HG03097 (cell line): ENCODE measurements around the gene PPP2R2C.

ENCODE experiments used
- ATAC-seq: cut with Tn5 transposase; IDR thresholded peaks from one replicate; pipeline ENCODE4 v1.9.1; 2021; ENCODE audit not compliant: unreplicated experiment, low FRiP score

Gene PPP2R2C

DNA sequence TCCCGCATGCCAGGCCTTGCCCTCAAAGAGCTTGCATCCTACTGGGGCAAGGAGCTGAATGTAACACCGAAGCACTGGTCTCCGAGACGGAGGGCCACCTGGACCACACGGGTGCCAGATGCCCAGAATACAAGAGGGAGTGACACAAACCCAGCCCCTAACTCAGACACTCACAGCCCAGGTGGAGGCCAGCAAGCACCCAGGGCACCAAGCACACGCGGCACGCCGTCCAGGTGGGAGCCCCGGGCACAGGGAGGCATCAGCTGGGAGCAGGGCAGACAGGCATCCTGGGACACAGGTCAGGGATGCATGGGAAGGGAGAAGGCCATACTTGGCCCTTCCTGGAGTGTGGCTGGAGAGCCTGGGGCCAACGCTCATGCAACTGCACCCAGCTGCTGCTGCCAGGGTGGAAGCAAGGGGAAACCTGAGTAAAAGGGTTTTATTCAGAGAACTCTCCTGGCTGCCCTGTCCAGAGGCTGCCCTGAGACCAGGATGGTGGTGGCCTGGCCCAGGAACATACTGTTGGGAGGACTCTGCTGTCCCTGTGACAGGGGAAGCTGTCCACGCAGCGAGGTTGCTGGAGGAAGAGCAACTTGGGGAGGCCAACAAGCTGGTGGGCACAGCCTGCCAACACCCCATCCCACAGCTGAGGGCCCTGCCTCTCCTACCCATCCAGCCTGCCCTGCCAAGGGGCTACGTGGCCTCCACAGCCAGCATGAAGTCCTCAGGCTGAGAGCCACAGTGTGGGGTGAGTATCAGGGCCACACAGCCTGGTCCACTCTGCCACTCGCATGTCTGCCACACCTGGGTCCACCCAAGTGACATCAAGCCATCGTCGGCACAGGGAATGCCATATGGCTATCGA is 22.2 kb upstream of the PPP2R2C start:
- ATAC-seq = no peak

GRCh38 chr4:6493658-6494304 is 21.4 kb upstream of the PPP2R2C start:
- no peak for ATAC-seq

- ATAC-seq = no peak
Observed at GRCh38 chr4:6492861-6493657, 20.6 kb upstream of the PPP2R2C start.

DNA sequence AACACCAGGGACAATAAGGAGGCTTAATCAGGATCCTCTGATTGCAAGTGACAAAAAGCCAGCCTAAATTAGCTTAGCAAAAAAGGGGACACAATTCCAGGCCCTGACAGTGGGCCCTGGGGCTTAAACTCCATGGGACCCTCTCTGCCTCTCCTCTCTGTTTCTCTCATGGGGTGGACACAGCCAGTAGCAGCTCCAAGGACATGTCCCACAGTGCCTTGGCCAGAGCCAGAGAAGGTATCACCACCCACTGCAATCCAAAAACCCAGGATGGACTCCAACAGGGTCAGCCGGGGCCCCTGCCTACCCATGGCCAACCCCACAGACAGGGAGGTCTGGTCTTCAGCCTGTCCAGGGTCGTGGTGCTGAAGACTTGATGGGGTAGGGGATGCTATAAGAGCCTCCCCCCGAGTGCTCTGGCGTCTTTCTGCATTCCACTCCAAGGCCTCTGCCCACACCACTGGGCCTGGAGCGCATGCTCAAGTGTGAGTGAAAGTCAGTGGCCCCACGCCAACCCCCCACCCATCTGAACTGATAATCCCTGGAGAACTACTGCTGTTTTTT is 19.7 kb upstream of the PPP2R2C start:
- ATAC-seq = no peak

DNA sequence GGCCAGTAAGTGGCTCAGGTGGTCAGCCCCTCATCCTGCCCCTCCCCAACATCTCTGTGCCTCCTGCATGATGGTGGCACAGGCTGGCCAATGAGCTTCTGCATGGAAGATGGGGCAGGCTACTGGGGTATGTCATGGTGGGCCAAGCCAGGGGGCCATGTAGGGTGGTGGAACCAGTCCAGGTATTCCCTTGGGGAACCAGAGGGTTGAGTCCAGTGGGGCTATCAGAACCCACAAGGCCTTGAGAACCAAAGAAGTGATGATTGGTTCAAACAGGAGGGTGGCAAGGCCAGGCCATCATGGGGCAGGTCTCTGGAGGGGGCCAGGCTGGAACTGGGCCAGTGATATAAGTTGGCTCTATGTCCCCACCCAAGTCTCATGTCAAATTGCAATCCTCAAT is 18.8 kb upstream of the PPP2R2C start:
- ATAC-seq = no peak

DNA sequence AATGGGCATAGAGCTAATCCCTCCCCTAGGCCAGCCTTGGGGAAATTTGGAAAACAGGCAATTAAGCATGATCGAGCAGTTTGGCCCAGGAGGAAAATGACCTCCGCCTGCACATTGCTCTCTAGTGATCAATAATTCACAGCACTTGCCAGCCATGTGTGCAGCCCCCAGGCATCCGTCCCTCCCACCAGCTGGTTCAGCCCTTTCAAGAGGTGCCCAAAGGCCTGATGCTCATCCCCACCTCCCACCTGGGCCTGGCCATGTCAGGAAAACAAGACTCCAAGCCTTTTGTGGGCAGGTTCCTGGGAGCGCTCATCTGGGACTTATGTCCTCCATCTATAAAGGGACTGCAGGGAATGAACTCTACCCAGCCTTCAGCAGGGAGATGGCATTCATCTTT is 17.5 kb upstream of the PPP2R2C start:
- no peak for ATAC-seq

DNA sequence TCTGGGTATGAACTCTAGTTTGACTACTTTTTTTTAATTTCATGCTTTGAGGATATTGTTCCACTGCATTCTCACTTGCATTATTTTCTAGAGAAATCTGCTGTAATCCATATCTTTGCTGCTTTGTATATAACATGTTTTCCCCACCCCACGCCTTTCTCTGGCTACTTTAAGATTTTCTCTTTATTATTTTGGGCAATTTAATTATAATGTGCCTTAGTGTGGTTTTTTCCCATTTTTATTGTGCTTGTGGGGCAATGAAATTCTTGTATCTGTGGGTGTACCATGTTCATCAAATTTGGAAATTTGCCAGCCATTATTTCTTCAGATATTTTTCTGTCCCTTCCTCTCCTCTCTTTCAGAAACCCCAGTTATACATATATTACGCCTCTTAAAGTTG is 15.1 kb upstream of the PPP2R2C start:
- ATAC-seq = no peak

- no peak for ATAC-seq
Observed at GRCh38 chr4:6480534-6481088, 8.2 kb upstream of the PPP2R2C start.

- no peak for ATAC-seq
Observed at GRCh38 chr4:6478546-6479220, 6.3 kb upstream of the PPP2R2C start.

DNA sequence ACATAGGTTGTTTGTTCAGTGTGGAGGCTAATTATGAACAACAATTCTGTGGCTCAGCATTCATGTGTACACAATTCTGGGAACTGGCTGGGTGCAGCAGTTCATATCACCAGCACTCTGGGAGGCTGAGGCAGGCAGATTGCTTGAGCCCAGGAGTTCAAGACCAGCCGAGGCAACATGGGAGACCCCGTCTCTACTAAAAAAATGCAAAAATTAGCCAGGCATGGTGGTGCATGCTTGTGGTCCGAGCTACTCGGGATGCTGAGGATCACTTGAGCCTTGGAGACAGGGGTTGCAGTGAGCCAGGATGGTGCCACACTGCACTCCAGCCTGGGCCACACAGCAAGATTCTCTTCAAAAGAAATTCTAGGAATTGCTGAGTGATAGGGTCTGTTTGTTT is 4.5 kb upstream of the PPP2R2C start:
- no peak for ATAC-seq

- ATAC-seq = no peak
Observed at GRCh38 chr4:6475492-6476020, 3.1 kb upstream of the PPP2R2C start.

GRCh38 chr4:6474705-6475457 is 2.5 kb upstream of the PPP2R2C start:
- no peak for ATAC-seq

GRCh38 chr4:6474053-6474568 is 1.7 kb upstream of the PPP2R2C start:
- no peak for ATAC-seq

DNA sequence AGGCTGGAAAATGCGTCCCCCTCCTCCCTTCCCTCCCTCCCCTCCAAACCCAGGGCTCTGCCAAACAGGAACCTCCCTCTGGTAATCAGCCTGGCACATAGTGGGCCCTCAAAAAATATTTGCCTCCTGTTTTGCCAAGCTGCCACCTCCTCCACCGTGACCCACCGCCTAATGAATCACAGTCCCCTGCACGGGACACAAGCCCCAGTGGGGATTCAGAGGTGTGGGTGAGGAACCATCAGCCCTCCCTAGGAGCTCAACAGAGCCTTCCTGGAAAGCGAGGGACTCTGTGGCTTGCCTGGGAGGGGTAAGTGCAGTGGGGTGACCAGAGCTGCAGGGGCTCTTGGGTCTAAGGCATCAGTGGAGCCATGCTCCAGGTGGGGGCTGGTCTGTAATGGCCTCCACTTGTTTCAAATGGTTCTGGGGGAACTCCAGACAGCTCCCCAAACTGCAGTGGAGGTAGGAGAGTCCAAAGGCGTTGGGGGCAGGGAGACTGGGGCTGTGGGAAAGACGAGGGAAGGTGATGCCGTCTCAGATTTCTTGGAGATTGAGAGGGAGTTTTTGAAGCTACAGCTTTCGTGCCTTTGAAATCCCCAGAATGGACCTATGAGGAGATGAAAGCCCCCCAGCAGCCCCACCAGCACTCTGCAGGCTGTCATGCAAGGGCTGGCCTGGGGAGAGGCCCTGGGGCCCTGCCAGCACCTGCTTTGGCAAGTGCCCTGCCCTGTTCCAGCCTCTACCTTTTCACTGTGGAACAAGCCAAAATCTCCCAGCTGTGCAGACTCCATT is 1.0 kb upstream of the PPP2R2C start:
- ATAC-seq = no peak

GRCh38 chr4:6472008-6472386 is 417 bp downstream of the PPP2R2C start:
- ATAC-seq = no peak

GRCh38 chr4:6471307-6472007 is 957 bp downstream of the PPP2R2C start:
- ATAC-seq = no peak

DNA sequence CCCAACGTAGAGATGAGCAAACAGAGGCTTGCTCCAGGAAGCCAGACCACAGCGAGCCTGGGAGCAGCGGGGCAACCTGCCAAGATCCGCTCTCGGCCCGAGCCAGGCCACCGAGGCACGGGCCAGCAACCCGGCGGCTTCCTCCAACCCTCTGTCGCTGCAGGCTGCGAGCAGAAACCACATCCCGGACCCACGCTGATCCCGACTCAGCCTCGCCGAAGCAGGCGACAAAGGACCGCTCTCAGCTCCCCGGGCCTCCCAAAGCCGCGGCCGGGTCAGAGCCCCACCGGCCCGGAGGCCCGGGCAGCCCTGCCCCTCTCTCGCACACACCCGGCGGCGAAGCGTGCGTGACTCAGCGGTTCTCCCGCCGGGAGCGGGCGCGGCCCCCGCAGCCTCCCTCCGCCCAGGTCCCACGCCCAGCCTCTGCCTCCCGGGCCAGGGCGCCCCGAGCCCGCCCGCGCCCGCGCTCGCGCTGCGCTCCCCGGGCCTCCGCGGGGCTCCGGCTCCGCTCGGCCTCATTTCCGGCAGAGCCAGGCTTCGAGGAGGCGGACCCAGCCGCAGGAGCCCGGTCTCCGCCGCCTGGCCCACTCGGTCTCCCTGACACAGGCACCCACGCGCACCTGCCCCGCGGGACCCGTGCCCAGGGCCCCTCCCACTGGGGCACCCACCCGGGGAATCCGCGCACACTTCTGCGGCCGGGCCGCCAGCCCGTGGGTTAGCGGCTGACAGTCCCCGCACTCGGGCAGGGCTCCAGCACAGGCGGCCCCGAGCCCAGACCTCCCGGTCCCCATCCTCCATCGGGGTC is 1.7 kb downstream of the PPP2R2C start:
- ATAC-seq = no peak
